ACHN (cell line): ENCODE results near the gene C9orf50.

Experiments used
- DNase-seq: peaks from one replicate; pipeline ENCODE4 v3.0.0-alpha.2; 2015
- in situ Hi-C: cut with HindIII; loops from 2 replicates; pipeline ENCODE4 v1.10.0; 2017; ENCODE audit warnings: low sequenced_read_pairs, low pct_ligation_motif_present, low pct_unique_long_range_greater_than_20kb

C9orf50 gene

DNA sequence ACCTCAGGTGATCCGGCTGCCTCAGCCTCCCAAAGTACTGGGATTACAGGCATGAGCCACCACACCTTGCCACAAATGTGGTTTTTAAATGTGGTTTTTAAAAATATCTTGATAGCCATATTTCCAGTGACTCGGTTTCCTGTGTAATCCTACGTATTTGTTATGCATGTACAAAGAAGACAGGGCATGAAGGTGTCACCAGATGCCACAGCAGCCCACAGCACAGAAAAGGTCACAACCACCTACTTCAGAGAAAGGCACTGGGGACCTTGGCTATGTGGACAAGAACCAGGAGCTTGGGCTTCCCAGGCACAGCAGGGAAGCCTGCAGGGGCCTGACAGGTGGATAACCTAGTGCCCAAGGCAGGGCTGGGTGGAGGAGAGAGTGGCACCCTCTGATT lies 38.0 kb downstream of the C9orf50 start:
- in situ Hi-C loops, result no loop called here
- no peak for DNase-seq

DNA sequence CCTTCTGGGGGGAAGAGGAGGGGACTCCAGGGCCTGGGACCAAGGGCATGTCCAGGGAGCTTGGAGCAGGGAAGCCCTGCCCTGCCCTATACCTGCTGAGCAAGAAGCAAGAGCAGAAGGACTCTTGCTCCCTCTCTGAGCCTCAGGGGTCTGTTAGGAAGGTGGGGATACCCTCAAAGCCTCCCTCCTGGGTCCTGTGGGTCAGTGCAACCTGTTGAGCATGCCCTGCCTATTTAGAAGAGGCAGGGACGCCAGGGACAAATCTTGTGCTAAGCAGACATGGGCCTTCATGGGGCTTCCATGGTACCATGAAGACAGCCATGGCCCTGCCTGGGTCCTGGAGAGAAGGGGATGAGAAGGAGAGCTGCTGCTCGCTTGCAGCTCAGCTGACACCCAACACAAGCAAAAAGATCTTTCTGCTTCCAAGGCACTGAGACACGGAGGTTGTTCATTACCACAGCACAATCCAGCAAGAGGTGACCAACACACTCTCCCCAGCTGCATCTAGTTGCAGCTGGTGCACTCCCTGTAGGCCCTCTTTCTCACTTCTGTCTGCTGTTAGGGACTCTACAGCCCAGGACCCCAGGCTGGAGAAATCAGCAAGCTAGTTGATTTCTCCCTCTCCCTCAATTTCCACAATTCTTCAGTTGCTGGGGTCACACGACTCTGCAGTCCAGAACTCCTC lies 39.3 kb downstream of the C9orf50 start:
- in situ Hi-C loops, result no loop called here
- no peak for DNase-seq

DNA sequence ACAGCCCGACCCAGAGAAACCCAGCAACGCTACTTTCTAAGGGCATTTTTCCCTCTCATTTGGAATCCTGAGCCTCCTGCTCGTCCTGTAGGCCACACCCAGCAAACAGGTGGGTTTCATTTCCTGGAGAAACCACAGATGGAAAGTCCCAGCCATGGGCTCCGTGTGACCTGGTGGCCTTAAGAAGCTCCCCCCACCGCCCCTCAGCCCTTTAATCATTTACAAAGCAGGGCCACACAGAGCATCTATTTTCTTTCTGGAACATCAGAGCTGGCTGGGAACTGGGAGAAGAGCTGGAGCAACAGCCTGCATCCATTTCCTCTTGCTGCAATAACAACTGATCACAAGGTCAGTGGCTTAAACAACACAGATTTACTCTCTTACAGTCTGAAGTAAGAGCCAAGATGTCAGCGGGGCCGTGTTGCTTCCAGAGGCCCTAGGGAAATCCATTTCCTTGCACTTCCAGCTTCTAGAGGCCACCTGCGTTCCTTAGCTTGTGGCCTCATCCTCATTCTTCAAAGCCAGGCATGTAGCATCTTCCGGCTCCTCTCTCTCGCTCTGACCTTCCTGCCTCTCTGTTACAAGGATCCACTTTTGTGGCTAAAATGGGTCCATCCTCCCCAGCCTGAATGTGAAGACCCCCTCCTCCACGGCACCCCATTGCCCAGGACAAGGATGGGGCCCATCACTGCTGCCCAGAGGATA lies 40.5 kb downstream of the C9orf50 start:
- in situ Hi-C loops, result no loop called here
- DNase-seq, result no peak

DNA sequence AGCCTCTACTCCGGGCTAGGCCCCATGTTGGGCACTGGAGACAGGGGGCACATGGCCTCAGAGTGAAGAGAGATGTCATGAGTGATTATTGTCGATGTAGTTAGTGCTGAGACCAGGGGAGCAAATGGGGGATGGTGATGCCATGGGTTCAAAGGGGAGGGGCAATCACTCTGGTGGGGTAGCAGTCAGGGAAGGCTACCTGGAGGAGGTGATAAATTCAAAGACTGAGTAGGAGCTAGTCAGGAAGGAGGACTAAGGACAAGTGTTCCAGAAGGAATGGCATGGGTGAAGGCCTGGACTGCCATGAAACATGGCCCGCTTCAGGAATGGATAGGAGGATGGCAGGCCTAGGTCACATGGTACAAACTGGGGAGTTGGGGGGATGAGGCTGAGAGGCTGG lies 41.6 kb downstream of the C9orf50 start:
- in situ Hi-C loops, result no loop called here

DNA sequence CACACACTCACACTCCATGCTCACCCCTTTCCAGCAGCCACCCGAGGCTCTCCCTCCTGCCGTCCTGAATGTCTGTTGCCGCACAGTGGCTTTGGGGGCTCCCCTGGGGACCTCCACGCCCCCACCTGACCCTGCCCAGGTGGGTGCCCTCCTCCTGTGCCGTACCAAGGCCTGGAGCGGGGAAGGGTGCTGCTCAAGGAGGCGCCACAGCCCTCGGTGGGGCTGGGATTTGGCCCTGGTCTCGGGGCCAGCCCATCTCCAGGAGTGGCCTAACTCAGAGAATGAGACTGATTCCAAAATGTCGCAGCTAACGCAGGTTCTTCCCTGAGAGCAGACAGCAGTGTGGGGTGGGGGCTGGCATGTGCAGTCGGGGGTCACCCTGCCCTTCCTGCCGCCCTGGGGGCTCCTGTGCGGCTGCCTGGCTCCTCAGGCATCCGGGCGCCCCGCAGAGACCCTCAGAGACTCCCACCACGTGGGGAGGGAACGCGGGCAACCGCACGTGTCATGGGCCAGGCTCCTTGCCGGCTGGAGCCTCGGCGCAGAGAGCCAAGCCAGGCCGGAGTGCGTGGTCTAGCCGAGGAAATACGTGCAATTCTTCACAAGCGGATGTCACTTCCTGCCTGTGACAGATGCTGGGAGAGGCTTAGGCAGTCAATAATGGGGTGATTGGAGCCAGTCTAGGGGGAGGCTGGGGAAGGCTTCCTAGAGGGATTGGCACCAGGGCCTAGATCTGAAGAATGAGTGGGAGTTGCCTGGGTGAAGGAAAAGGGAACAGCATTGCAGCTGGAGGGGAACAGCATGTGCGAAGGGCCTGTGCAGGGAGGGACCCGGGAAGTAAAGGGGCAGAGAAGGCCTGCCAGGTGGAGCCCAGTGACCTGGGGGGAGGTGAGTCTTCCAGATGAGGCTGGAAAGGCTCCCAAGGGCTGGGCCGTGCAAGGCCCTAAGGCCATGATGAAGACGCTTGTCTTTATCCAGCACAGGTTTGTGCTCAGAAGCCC lies 44.1 kb downstream of the C9orf50 start:
- in situ Hi-C loops, result no loop called here
- no peak for DNase-seq

More for the DNA sequence above, 41.6 kb downstream of the C9orf50 start:
- DNase-seq, result no peak

DNA sequence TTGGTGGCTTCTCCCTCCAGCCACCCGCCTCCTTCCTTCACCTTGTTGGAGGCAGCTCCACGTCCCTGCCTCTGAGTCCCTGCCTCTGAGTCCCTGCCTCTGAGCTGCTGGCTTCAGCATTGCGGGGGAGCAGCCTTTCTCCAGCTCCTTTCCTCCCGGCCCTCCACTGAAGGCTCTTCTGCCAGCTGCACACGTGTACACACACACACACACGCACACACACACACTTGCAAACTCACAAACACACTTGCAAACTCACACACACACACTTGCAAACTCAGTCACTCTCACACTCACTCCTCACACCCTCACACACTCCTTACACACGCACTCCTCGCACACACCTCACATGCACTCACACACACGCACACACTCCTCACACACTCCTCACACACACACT lies 45.1 kb downstream of the C9orf50 start:
- in situ Hi-C loops, result no loop called here

DNA sequence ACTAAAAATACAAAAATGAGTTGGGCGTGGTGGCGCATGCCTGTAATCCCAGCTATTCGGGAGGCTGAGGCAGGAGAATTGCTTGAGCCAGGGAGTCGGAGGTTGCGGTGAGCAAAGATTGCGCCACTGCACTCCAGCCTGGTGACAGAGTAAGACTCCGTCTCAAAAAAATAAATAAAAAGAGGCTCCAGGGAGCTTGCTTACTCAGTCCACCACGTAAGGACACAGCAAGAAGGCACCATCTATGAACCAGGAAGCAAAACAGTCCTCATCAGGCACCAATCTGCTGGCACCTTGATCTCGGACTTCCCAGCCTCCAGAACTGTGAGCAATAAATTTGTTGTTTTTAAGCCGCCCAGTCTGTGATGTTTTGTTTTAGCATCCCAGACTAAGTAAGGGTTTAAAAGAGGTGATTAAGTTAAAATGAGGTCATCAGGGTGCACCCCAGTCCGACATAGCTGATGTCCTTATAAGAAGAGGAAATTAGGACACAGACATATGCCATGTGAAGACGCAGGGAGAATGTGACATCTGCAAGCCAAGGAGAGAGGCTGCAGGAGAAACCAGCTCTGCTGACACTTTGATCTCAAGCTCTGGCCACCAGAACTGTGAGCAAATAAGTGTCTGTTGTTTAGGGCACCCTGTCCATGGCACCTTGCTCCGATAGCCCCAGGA lies 45.9 kb downstream of the C9orf50 start:
- in situ Hi-C loops, result no loop called here
- no peak for DNase-seq

More for the DNA sequence above, 45.1 kb downstream of the C9orf50 start:
- DNase-seq, result no peak

DNA sequence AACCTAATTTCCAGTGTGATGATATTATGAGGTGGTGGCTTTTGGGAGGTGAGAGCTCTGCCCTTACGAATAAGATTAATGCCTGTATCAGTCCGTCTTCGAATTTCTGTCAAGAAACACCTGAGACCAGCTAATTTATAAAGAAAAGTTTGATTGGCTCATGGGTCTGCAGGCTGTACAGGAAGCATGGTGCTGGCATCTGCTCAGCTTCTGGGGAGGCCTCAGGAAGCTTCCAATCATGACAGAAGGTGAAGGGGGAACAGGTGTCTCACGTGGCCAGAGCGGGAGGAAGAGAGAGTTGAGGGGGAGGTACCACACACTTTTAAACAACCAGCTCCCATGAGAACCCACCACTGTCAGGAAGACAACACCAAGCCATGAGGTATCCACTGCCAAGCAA lies 46.9 kb downstream of the C9orf50 start:
- in situ Hi-C loops, result no loop called here
- no peak for DNase-seq

DNA sequence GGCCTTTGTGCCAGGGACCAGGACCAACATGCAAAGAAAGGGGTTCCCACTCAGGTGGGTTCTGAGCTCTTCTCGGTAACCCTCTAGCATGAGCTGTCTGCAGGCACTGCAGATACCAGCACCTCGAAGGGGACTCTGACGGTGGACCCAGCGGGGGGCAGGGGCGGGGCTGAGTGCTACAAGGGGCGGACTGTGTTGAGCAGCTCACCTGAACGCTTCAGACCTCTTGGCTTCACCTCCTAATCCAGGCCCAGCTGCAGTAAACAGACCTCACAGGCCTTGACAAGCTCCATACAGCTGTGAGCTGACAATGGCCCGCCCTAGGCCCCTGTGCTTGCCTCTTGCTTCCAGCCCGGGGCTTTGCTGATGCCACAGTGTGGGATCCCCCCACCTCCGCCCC lies 48.4 kb downstream of the C9orf50 start:
- in situ Hi-C loops, result no loop called here
- no peak for DNase-seq

DNA sequence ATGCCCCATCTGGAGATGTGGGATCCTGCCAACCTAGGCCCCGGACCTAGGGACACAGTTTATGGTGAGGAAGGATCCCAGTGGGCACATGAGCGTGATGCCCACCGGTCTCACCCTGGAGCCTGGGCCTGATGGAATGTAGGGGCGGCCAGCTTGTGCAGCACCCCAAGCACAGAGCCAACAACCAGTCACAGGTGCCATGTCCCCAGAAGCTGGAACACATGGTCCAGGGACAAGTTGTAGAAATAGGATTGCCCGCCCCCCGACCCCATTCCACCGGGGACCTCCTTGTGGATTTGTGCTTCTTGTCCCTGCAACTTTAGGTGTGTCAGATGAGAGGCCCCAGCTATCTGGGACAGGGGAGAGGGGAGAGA lies 48.9 kb downstream of the C9orf50 start:
- in situ Hi-C loops, result no loop called here
- no peak for DNase-seq

DNA sequence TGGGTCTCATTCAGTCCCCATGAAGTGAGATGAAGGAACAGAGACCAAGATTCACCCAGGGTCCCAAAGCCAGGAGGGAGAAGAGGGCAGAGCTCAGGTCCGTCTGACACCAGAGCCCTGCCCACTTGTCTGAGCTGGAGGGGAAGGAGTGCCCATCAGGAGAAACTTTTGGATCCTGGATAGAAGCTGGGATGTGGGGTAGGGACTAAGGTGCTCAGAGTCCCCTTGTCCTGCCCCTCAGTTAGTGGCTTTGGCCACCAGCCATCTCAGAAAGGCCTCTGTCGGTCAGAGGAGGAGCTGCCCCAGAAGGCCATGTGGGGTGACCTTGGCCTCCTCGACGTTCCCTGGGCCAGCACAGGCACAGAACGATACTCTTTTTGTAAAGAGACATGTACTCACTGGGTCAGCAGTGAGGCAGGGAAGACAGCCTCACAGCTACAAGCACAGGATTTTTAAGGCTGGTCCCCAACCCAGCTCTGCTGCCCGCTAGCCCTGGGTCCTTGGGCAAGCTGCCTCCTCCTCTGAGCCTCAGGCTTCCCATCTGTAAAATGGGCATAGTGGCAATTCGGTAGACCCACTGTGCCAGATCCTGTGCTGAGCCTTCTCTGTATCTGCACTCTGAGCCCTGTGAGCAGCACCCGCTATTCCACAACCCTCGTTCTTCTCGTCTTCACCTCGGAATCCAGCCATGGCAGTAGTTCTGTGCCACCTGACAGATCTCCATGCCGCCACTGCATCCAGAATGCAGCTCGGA lies 49.4 kb downstream of the C9orf50 start:
- DNase-seq, result no peak
- in situ Hi-C loops, result no loop called here

DNA sequence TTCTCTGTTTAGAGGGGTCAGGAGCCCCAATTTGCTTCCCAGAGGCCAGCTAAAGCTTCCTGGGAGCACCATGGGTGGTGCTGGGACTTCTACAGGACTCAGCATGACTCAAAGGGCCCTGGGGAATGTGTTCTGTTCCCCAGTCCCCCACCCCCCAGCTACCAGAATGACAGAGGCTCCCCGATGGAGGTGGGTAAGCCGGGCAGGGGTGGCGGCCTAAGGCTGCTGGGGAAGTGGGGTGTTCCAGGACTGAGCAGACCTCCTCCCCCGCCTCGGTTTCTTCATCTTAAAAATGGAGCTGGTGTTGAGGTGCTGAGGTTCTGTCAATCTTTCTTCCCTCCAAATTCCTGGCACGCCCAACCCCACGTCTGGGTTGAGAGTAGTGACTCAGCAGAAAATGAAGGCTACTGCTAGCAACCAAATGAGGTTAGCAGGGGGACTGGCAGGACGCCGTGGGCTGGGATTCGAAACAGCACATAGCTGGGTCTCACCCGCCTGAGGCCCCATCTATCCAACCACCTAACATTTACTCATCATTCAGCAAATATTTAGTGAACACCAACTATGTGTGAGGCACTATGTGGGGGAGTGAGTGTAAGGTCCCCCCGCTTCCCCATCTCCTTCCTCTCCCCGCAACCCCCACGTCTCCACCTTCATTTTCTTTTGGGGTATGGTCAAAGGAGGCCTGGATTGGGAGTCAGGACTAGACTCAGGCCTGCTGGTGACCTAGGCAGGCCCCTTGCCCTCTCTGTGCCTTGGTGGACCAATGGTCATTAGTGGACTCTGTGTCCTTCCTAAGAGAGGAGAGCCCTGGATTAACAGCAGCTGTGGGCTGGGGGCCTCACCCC lies 50.2 kb downstream of the C9orf50 start:
- peak; percentile 28 for DNase-seq

DNA sequence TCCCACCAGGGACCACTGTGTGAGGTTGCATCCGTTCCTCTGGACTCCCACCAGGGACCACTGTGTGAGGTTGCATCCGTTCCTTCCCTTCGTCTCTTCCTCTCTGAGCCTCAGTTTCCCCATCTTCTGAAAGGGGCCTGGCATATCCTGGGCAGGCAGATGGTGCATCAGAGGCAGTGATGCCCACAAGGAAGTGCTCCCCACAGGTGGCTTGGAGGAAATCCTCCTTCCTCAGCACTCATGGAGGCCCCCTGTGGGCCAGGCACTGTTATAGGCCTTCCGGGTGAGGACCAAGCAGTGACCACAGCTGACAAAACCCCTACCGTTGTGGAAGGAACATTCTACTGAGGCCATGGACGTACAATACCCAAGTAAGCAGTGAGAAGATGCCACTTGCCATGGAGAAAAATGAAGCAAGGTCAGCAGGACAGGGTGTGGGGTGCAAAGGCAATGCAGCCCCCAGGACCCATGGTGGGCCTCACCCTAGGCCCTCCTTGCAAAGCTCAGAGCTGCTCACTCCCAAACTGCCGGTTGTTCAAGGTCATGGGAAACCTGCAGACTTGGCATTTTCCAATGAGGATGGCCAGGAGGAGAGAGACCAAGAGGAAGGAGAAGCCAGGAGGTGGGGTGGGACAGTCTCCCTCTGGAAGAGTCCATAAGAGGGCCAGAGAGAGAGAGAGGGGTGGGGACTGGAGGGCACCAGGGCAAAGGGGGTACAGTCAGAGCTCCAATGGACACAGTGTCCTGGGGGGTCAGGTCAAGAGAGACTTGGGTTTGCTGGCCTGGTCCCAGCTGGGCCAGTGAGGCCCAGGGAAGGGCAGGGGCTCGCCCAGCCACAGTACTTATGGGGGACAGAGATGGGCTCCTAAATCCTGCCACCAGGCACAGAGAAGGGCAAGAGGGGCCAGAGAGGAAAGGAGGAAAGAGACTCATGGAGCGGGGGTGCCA lies 51.1 kb downstream of the C9orf50 start:
- DNase-seq, result peak; percentile 57
- in situ Hi-C loops, result no loop called here

More for the DNA sequence above, 50.2 kb downstream of the C9orf50 start:
- in situ Hi-C loops, result no loop called here

DNA sequence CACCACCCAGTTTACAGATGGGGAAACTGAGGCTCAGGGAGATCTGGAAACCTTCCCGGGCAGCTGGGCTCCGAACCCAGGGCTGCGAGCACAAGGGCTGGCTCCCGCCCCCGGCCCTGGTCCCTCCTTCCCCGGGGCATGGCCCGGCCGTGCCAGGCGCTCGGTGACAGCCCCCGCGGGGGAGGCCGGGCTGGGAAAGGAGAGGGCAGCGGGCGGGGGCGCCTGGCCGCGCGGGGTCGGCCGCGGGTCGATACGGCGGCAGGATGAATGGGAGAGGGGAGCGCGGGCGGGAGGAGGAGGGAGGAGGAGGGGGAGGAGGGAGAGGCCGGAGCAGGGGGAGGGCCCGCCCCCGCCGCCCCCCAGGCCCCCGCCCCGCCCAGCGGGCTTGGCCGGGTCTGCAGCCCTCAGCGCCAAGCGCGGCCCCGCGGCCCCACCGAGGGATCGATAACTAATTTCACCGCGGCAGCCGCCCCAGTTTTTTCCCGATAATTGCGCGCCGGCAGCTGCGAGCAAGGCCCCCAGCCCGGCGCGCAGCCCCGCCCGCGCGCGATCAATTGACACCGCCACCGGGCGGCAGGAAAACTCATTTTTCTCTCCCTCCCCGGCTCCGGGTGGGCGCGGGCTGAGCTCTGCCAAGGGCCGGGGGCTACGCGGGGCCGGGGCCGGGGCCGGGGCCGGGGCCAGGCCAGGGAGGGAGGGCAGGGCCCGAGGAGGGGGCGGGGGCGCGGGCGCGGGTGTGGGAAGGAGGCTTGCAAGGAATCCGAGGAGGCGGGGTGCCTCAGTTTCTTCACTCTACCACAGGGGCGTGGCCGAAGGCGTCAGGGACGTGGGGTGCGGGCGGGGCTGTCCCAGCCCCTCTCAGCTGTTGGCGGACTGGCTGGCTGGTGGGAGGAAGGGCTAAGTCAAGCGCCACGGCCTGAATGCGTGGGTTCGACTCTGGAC lies 52.1 kb downstream of the C9orf50 start:
- DNase-seq, result peak; percentile 24
- in situ Hi-C loops, result no loop called here

DNA sequence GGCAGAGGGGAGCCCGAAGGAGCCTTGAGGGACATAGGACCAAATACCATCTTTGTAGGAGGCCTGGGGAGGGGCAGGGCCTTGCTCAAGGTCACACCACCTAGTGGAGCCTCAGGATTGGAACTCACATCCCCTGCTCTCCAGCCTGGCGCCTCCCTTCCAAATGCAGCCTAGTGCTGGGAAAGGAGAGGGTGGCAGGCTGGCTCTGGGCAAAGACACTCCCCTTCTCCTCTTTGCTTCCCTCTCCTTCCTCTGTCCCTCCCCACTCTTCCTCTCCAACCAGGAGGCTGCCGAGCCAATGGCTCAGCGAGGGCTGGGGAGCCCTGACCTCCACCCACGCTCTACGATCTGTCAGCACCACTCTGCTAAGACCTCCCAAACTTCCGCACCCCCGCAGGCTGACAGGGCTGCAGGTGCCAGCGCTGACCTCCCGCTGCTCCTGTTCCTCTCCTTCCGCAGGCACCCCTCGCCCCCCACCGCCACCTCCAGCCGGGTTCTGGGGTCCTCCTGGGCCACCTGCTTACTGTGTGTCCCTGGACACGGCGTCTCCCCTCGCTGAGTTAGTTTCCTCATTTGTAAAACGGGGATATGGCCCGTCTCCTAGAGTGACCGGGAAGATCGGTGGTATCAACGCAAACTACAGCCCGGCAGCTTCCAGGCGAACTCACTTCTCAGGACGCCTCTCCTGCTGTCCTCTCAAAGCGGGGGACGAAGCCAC lies 52.9 kb downstream of the C9orf50 start:
- peak; percentile 72 for DNase-seq
- in situ Hi-C loops, result no loop called here
